Naive B cell (primary cell): ENCODE measurements around the gene RAP1GAP. TPM values are rescaled to one million over a fixed set of nuclear protein-coding genes. Genes with fewer than 3 reads are reported as not detected.
"Not testable (repeated sequence)": the region's sequence is repeated elsewhere in the genome, so short reads cannot be mapped to it uniquely, and the experiment has no call there.

ENCODE experiments used
- ATAC-seq, 2 donors: fragments of 150-1000 bp; cut with Tn5 transposase; 2 replicates each; pipeline ENCODE4 v1.10.0; 2021; ENCODE audit warnings: low read depth in 2 of 2, mild to moderate bottlenecking in 2 of 2, moderate library complexity in 2 of 2
- DNase-seq: peaks from one replicate; pipeline ENCODE4 v3.0.0; 2022
- H3K27ac Mint-ChIP-seq, 6 donors: one replicate each; pipeline ENCODE4 v1.8.0; 2020 to 2022; ENCODE audit warnings: mild to moderate bottlenecking in 6 of 6, mixed read lengths in 6 of 6, moderate library complexity in 5 of 6, inconsistent platforms in 2 of 6
- H3K27me3 Mint-ChIP-seq, 3 donors: one replicate each; pipeline ENCODE4 v1.8.0; 2021 to 2022; ENCODE audit warnings: mixed read lengths in 3 of 3, mild to moderate bottlenecking in 1 of 3
- H3K36me3 Mint-ChIP-seq, 2 donors: one replicate each; pipeline ENCODE4 v1.8.0; 2020 to 2022; ENCODE audit warnings: mixed read lengths in 2 of 2, inconsistent platforms in 1 of 2, mild to moderate bottlenecking in 1 of 2
- H3K4me1 Mint-ChIP-seq, 3 donors: one replicate each; pipeline ENCODE4 v1.8.0; 2020 to 2022; ENCODE audit warnings: mixed read lengths in 3 of 3, inconsistent platforms in 1 of 3, mild to moderate bottlenecking in 1 of 3, moderate library complexity in 1 of 3
- H3K4me3 Mint-ChIP-seq, 8 donors: one replicate each; pipeline ENCODE4 v1.8.0; 2020 to 2022; ENCODE audit warnings: mild to moderate bottlenecking in 8 of 8, mixed read lengths in 8 of 8, moderate library complexity in 8 of 8, inconsistent platforms in 2 of 8
- H3K9me3 Mint-ChIP-seq, 7 donors: one replicate each; pipeline ENCODE4 v1.8.0; 2020 to 2022; ENCODE audit warnings: mixed read lengths in 7 of 7, mild to moderate bottlenecking in 5 of 7, inconsistent platforms in 2 of 7, moderate library complexity in 1 of 7
- polyA plus RNA-seq, 6 donors: library from polyadenylated mRNA; unstranded; fragments of 300-500 nt; fragmentation: Illumina TruSeq; gene quantifications; one replicate each; pipeline ENCODE4 v1.2.3, GENCODE V29; 2021; ENCODE audit warnings: low read depth in 6 of 6

The RAP1GAP gene
- polyA plus RNA-seq, 6 donors from 2014 or later = not detected

DNA sequence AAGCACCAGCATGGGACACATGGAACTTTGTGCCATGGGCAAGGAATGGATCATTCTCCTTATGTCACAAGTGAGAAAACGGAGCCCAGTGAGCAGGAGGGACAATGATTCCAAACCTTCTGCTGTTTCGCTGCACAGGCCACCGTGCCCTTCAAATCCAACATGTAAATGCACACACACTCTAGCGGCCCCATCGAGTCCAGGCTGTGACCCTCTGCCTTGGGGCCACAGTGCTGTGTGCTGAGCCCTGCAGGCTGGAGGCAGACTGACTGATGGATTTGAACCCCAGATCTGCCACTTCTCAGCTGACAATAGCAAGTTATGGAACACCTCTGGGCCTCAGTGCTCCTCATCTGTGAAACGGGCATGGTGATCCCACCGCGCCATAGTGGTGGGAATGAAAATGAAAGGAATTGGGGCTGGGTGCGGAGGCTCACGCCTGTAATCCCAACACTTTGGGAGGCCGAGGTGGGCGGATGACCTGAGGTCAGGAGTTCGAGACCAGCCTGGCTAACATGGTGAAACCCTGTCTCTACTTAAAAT is 96.4 kb downstream of the RAP1GAP start:
- no peak for ATAC-seq
- DNase-seq = no peak
- Mint-ChIP-seq H3K4me3 (no peak overlapping the region), H3K27ac (peak overlapping the region in 1 of 6 donors; percentile 44), H3K36me3 (no peaks in the 10 kb centered on the region), H3K27me3 (peaks cover 6 to 51% (median 37%) of the 10 kb centered on the region in 3 donors), H3K9me3 (peaks cover 0 to 4% (median 0%) of the 10 kb centered on the region in 7 donors), H3K4me1 (peaks cover 0 to 11% (median 0%) of the 10 kb centered on the region in 3 donors)

DNA sequence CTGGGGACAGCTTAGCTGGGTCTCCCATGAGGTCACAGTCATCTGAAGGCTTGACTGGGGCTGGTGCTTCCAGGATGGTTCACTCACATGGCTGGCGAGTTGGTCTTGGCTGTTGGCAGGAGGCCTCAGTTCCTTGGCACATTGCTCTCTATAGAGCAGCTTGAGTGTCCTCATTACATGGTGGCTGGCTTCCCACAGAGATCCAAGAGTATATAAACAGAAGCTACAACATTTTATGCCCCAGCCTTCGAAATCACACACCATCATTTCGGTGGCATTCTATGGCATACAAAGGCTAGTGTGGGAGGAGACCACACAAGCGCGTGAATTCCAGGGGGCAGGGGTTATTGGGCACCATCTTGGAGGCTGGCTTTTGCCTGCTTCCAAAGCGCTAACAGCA is 96.9 kb downstream of the RAP1GAP start:
- no peak for ATAC-seq
- Mint-ChIP-seq H3K27ac (no peak overlapping the region), H3K36me3 (no peaks in the 10 kb centered on the region), H3K9me3 (peaks cover 0 to 4% (median 0%) of the 10 kb centered on the region in 7 donors), H3K27me3 (peaks cover 6 to 48% (median 35%) of the 10 kb centered on the region in 3 donors), H3K4me1 (peaks cover 0 to 11% (median 0%) of the 10 kb centered on the region in 3 donors), H3K4me3 (no peak overlapping the region)
- DNase-seq = no peak

DNA sequence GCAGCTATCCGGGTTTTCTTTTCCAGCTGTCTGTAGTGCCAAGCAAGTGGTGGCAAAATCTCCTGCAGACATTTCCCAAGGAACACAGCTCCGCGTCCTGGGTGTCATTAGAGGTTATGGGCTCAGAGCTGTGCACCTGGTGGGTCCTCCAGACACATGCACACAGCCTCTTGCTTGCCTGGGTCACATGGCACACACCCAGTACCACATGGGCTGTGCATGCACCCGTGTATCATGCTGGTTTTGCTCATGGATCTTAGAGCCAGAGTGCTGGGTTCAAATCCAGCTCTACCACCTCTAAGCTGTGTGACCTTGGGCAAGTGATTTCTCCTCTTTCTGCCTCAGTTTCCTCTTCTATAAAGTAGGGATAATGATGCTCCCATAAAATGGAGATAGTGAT is 98.3 kb downstream of the RAP1GAP start:
- Mint-ChIP-seq H3K9me3 (peaks cover 0 to 4% (median 0%) of the 10 kb centered on the region in 7 donors), H3K36me3 (no peaks in the 10 kb centered on the region), H3K4me3 (no peak overlapping the region), H3K27ac (no peak overlapping the region), H3K4me1 (peaks cover 0 to 11% (median 0%) of the 10 kb centered on the region in 3 donors), H3K27me3 (peaks cover 6 to 40% (median 29%) of the 10 kb centered on the region in 3 donors)
- no peak for ATAC-seq
- DNase-seq = no peak

DNA sequence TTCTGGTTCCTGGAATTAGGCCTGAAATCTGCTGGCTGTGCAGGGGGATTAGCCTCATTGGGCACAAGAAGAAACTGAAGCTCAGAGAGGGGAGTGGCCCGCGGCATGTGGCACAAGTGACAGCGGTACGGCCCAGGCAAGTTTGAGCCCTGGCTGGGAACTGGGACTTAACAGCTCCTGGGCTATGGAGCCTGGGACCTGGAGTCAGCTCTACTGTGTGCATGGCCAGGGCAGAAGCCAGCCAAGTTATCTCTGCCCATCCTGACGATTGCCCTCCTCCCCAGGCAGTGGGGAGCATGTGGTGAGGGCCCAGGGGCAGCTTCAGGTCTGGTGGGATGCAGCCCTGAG is 98.7 kb downstream of the RAP1GAP start:
- H3K27me3 Mint-ChIP-seq = peaks cover 6 to 36% (median 25%) of the 10 kb centered on the region in 3 donors
- H3K27ac Mint-ChIP-seq = no peak overlapping the region
- H3K4me3 Mint-ChIP-seq = no peak overlapping the region
- DNase-seq = no peak
- no peaks in the 10 kb centered on the region for H3K36me3 Mint-ChIP-seq
- H3K9me3 Mint-ChIP-seq = peaks cover 0 to 4% (median 0%) of the 10 kb centered on the region in 7 donors
- H3K4me1 Mint-ChIP-seq = peaks cover 0 to 11% (median 0%) of the 10 kb centered on the region in 3 donors
- ATAC-seq = no peak

DNA sequence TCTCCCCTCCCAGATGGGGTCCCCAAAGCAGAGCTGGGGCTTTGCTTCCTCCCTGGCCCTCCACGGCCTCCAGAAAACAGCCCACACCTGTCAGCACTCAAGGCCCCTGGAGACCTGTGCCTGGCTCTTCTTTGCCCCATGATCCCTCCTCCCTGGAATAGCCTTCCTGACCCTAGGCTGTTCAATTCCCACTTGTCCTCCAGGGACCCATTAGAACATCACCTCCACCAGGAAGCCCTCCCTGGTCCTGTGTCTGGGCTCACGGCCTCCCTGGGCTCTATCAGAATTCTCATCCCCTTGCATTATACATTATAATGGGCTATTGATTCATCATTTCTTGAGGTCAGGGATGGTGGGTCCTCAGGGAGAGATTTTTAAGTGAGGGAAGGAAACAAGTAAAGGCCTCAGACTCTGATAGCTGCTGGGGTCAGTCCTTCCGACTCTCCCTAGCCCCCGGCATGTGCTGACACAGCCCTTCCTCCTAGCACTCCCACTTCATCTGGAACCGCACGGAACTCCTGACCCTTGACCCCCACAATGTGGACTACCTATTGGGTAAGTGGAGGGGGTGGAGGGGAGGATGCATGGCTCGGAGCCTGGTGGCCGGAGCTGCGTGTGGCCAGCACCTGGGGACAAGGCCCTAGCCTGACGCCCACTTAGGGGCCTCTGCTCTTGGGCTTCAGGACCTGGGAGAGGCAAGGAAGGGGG is 99.2 kb downstream of the RAP1GAP start:
- Mint-ChIP-seq H3K4me3 (no peak overlapping the region), H3K36me3 (no peaks in the 10 kb centered on the region), H3K4me1 (peaks cover 0 to 11% (median 0%) of the 10 kb centered on the region in 3 donors), H3K27me3 (peaks cover 6 to 34% (median 24%) of the 10 kb centered on the region in 3 donors), H3K9me3 (peaks cover 0 to 4% (median 0%) of the 10 kb centered on the region in 7 donors), H3K27ac (no peak overlapping the region)
- DNase-seq (no peak), ATAC-seq (no peak)

DNA sequence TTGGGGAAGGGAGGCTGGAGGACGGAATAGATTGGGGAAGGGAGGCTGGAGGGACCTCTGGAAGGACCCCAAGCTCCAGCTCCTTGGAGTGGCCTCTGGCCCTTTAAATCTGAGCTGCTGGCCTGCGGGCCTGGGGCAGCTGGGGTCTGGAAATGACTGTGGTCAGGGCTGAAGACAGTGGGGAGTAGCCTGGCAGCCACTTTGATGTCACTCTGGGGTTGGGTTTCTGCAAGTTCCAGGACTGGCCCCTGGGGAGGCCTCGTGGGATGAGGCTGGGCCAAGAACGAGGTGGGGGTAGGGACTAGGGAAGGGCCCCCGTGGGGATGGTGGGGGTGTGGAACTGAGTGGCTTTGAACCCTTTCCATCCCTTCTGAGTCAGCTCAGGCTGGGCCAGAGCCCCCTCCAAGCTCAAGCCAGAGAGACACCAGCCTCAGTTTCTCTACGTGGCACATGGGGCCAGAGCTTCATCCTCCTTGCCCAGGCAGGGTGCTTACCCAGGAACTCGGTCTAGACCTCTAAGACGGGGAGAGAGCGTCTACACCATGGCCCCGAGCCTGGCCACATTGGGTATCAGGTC is 100.3 kb downstream of the RAP1GAP start:
- Mint-ChIP-seq H3K27me3 (peaks cover under 1 to 27% (median 19%) of the 10 kb centered on the region in 3 donors), H3K4me3 (no peak overlapping the region), H3K36me3 (no peaks in the 10 kb centered on the region), H3K9me3 (peaks cover 0 to 4% (median 0%) of the 10 kb centered on the region in 7 donors), H3K27ac (no peak overlapping the region), H3K4me1 (peaks cover 0 to 4% (median 0%) of the 10 kb centered on the region in 3 donors)
- DNase-seq (no peak), ATAC-seq (no peak)

DNA sequence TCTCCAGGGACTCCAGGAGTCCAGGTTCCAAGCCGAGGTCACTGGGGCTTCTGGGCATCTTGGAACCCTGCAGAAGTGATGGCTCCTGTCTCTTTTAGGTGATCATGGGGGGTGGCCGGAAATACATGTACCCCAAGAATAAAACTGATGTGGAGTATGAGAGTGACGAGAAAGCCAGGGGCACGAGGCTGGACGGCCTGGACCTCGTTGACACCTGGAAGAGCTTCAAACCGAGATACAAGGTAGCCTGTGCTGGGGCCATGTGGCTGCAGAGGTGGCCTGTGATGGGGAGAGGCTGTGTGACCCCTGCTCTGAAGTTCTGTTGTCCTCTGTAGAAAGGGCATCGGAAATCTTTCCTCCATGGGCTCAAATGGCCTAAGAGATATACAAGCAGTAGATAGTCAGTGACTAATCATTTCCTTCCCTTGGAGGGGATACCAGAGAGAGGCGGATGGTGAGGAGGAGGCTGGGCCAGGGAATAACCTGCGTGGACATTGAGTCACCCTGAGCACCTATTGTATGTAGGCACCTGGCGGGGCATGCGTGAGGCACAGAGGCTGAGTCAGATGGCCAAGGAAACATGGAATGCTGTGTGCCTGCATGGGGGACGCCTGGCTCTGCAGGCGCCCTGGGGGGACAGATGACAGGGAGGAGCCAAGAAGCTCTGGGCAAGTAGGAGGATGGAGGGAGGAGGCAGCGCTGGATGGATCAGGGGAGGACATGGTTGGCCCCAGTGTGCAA is 101.0 kb downstream of the RAP1GAP start:
- peaks cover 0 to 20% (median 12%) of the 10 kb centered on the region in 3 donors for H3K27me3 Mint-ChIP-seq
- H3K27ac Mint-ChIP-seq = peak overlapping the region in 1 of 6 donors; percentile 67
- DNase-seq = no peak
- no peaks in the 10 kb centered on the region for H3K36me3 Mint-ChIP-seq
- no peak for ATAC-seq
- H3K4me1 Mint-ChIP-seq = no peaks in the 10 kb centered on the region
- H3K4me3 Mint-ChIP-seq = no peak overlapping the region
- H3K9me3 Mint-ChIP-seq = peaks cover 0 to 4% (median 0%) of the 10 kb centered on the region in 7 donors

DNA sequence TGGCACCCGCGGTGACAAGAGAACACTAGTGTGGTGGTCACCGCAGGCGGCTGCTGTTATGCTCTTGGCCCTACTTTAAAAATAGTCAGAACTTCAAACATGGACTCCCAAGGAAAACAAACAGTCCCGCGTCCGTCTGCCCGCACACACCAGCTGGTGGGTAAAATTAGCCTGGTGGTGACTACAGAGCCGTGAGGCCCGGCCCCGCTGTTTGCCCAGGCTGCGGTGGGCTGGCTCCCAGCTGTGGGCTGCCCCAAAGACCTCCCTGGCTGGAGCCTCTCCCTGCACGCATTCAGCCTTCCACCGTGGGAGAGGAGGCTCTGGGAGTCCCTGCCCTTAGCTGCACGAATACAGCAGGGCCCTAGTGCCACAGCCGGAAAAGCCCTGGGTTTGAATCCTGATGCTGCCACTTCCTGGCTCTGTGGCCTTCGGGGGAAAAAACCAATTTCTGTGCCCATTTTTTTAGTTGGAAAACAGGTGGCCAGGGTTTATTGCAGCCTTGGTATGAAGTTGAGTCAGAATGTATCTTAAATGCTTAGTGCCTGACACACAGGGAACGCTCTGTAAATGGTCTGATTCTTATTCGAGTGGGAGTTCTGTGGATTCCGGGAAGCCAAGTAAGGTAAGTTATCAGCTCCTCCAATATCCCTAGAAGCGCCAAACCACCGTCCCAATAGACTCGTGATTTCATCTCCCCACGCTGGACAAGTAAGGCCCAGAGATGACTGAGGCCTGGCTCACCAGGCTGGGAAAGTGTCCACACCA is 101.7 kb downstream of the RAP1GAP start:
- Mint-ChIP-seq H3K27ac (peak overlapping the region in 1 of 6 donors; percentile 75), H3K4me3 (no peak overlapping the region), H3K27me3 (peaks cover 0 to 17% (median 7%) of the 10 kb centered on the region in 3 donors)

DNA sequence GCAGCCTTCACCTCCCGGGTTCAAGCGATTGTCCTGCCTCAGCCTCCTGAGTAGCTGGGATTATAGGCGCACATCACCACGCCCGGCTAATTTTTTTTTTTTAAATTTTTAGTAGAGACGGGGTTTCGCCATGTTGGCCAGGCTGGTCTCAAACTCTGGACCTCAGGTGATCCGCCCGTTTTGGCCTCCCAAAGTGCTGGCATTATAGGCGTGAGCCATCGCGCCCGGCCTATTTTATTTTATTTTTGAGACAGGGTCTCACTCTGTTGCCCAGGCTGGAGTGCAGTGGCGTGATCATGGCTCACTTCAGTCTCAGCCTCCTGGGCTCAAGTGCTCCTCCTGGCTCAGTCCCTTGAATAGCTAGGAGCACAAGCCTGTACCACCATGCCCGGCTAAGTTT is 102.8 kb downstream of the RAP1GAP start:
- not testable (repeated sequence) for H3K27ac Mint-ChIP-seq, H3K36me3 Mint-ChIP-seq, DNase-seq, H3K4me1 Mint-ChIP-seq, H3K9me3 Mint-ChIP-seq, ATAC-seq, H3K4me3 Mint-ChIP-seq
- H3K27me3 Mint-ChIP-seq = peaks cover 0 to 17% (median 7%) of the 10 kb centered on the region in 3 donors

More for the DNA sequence above, 101.7 kb downstream of the RAP1GAP start:
- Mint-ChIP-seq H3K36me3 (no peaks in the 10 kb centered on the region), H3K4me1 (no peaks in the 10 kb centered on the region), H3K9me3 (peaks cover 0 to 4% (median 0%) of the 10 kb centered on the region in 7 donors)
- DNase-seq (no peak), ATAC-seq (no peak)

DNA sequence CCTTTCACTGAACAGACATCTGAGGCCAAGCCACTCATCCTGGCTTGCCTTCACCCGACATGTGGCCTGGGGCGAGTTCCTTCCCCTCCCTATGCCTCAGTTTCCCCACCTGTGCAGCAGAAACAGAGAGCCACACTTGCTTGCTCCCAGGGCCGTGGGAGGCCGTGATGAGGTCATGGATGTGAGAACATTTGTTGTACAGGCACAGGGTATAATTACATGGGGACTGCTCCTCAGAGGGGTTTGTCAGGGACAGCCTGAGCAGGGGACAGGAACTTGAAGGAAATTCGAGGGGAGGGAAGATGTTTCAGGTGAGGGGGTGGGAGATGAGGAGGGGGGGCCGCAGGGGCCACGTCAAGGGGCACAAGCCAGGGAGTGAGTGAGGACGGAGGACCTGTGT is 103.9 kb downstream of the RAP1GAP start:
- no peaks in the 10 kb centered on the region for H3K36me3 Mint-ChIP-seq

DNA sequence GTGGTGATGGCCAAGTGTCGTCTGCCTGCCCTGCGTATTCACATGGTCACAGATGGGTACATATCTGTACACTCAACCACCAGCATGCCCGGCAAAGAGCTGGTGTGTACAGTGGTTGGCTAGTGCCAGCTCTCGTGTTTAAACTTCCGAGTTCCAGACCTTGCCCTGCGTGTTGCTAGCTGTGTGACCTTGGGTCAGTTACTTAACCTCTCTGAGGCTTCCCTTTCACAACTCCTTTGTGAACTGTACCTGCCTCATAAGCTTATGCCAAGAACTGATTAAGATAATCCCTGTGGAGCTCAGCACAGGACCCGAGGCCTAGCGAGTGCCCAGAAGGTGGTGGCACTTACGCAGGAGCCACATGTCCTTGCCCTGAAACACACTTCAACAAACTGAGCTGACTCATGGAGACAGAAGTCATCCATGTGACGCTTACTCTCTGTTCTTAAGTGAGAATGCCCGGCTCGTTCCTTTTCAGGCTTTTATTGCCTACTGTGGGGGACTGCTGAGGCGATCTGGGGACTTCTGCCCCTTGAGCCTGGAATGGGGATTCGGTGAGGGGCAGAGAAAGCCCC is 104.5 kb downstream of the RAP1GAP start:
- H3K27me3 Mint-ChIP-seq = peaks cover 4 to 20% (median 7%) of the 10 kb centered on the region in 3 donors
- H3K9me3 Mint-ChIP-seq = no peaks in the 10 kb centered on the region
- no peak for ATAC-seq
- no peak overlapping the region for H3K27ac Mint-ChIP-seq
- no peaks in the 10 kb centered on the region for H3K4me1 Mint-ChIP-seq
- H3K4me3 Mint-ChIP-seq = no peak overlapping the region
- H3K36me3 Mint-ChIP-seq = no peaks in the 10 kb centered on the region
- DNase-seq = no peak

More for the DNA sequence above, 103.9 kb downstream of the RAP1GAP start:
- DNase-seq (no peak), ATAC-seq (no peak)
- Mint-ChIP-seq H3K27ac (no peak overlapping the region), H3K4me3 (no peak overlapping the region), H3K9me3 (no peaks in the 10 kb centered on the region), H3K4me1 (no peaks in the 10 kb centered on the region), H3K27me3 (peaks cover 0 to 17% (median 7%) of the 10 kb centered on the region in 3 donors)

DNA sequence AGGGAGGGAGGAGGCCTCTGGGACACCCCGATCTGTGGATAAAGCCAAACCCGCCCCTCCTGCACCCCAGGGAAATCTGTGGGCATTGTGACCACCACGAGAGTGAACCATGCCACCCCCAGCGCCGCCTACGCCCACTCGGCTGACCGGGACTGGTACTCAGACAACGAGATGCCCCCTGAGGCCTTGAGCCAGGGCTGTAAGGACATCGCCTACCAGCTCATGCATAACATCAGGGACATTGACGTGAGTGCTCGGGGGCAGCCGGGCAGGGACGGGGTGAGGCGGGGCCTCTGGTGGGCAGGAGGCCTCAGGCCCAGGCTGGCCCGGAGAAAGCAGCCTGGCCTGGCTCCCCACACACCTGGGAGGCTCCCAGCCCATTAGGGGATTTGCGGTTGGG is 105.2 kb downstream of the RAP1GAP start:
- Mint-ChIP-seq H3K4me3 (no peak overlapping the region), H3K27ac (no peak overlapping the region), H3K27me3 (peaks cover 4 to 25% (median 14%) of the 10 kb centered on the region in 3 donors), H3K9me3 (no peaks in the 10 kb centered on the region), H3K36me3 (no peaks in the 10 kb centered on the region), H3K4me1 (no peaks in the 10 kb centered on the region)
- ATAC-seq = no peak
- DNase-seq = no peak
